K562 (cell line): Measurements from ENCODE around the gene GFRA1. TPM values are rescaled to one million over a fixed set of nuclear protein-coding genes. Genes with fewer than 3 reads are reported as not detected.

Source experiments
- ATAC-seq: fragments of 200-7000 bp; cut with Tn5 transposase; 3 replicates; pipeline ENCODE4 v1.9.1; 2020; ENCODE audit warnings: moderate library complexity
- BruUV-seq: library from RNA; stranded (reverse); fragments of 400-500 nt; replicated peaks from 2 replicates; lab custom pipeline; 2021; lab: Mats Ljungman, UMichigan
- CTCF ChIA-PET: fragments of 300-600 bp; formaldehyde crosslinking; extraction: SDS; loops from one replicate; lab custom pipeline; 2021; ENCODE audit warnings: low intra/inter-chr PET ratio; lab: Yijun Ruan, JAX
- POLR2A ChIA-PET: fragments of 300-600, 350-650 bp; sonication (Branson Sonifier 250); formaldehyde crosslinking; extraction: SDS; loops from one replicate; lab custom pipeline; 2021; ENCODE audit warnings: antibody characterized with exemption, inconsistent platforms; lab: Yijun Ruan, JAX
- DNase-seq, 4 experiments: peaks; one replicate each; pipeline versions ENCODE4 v3.0.0 to v3.0.0-alpha.2; 2011 to 2018; ENCODE audit warnings: low spot score in 3 of 4, mixed read lengths in 3 of 4; ENCODE audit errors: extremely low read depth in 1 of 4
- FAIRE-seq: peaks from 2 replicates; lab custom pipeline; 2011; peaks lifted over from hg19 to GRCh38; lab: Jason Lieb, UNC
- H2AFZ ChIP-seq: 2 replicates; pipeline ENCODE4 v1.6.0; 2011; ENCODE audit warnings: low read depth, low read length, control low read depth, inconsistent platforms
- H3K27ac ChIP-seq: fragments of 200-600 bp; 3 replicates; pipeline ENCODE4 v1.8.0; 2011; ENCODE audit warnings: low read depth, mild to moderate bottlenecking, control low read depth, inconsistent platforms, low read length, moderate library complexity, mixed read lengths; ENCODE audit errors: extremely low read depth
- H3K27me3 ChIP-seq, 2 experiments: fragments of 300-600 bp in 1 of 2; 2 replicates in 1 of 2; 3 replicates in 1 of 2; pipeline versions ENCODE4 v1.6.0 to v1.8.0; 2011; ENCODE audit warnings: inconsistent platforms in 2 of 2, low read length in 2 of 2, mild to moderate bottlenecking in 1 of 2, mixed read lengths in 1 of 2, moderate library complexity in 1 of 2; ENCODE audit not compliant: control insufficient read depth in 2 of 2, insufficient read depth in 2 of 2
- H3K36me3 ChIP-seq: fragments of 300-600 bp; 3 replicates; pipeline ENCODE4 v1.8.0; 2011; ENCODE audit warnings: mild to moderate bottlenecking, low read length, inconsistent platforms; ENCODE audit not compliant: control insufficient read depth, insufficient read depth
- H3K4me1 ChIP-seq, 2 experiments: fragments of 200-600 bp in 1 of 2; replicated peaks in 1 of 2; 2 replicates in 1 of 2; 3 replicates in 1 of 2; pipeline versions ENCODE4 v1.5.1 to v1.8.0; 2011; ENCODE audit warnings: inconsistent platforms in 2 of 2, low read length in 2 of 2, mild to moderate bottlenecking in 1 of 2, mixed read lengths in 1 of 2, moderate library complexity in 1 of 2; ENCODE audit not compliant: control insufficient read depth in 2 of 2, insufficient read depth in 2 of 2
- H3K4me2 ChIP-seq: 2 replicates; pipeline ENCODE4 v1.6.1; 2011; ENCODE audit warnings: low read length, control low read depth, inconsistent platforms, mixed read lengths; ENCODE audit not compliant: insufficient read depth
- H3K4me3 ChIP-seq: fragments of 200-600 bp; sonication (generic), shearing (Covaris generic); 2 replicates; pipeline ENCODE4 v1.5.1; 2016; ENCODE audit warnings: control low read depth, inconsistent platforms
- H3K79me2 ChIP-seq: fragments of 200-600 bp; 3 replicates; pipeline ENCODE4 v1.8.0; 2011; ENCODE audit warnings: low read length, inconsistent platforms; ENCODE audit not compliant: control insufficient read depth, insufficient read depth
- H3K9ac ChIP-seq, 2 experiments: 2 replicates each; pipeline versions ENCODE4 v1.6.0 to v1.6.1; 2011; ENCODE audit warnings: low read depth in 2 of 2, low read length in 2 of 2, control low read depth in 1 of 2, inconsistent platforms in 1 of 2, mild to moderate bottlenecking in 1 of 2, mixed read lengths in 1 of 2; ENCODE audit not compliant: insufficient read depth in 1 of 2
- H3K9me1 ChIP-seq: one replicate; pipeline ENCODE4 v1.6.0; 2011; ENCODE audit warnings: inconsistent platforms, mild to moderate bottlenecking, low read length, moderate library complexity; ENCODE audit not compliant: control insufficient read depth, insufficient read depth
- H3K9me3 ChIP-seq: replicated peaks from 2 replicates; pipeline ENCODE4 v1.5.1; 2011; ENCODE audit warnings: low read depth, low read length, inconsistent platforms; ENCODE audit not compliant: control insufficient read depth, insufficient read depth
- H4K20me1 ChIP-seq: replicated peaks from 2 replicates; pipeline ENCODE4 v1.6.1; 2011; ENCODE audit warnings: low read length, inconsistent platforms, mixed read lengths; ENCODE audit not compliant: control insufficient read depth, insufficient read depth
- ELK1 ChIP-seq: sonication (generic); formaldehyde crosslinking; IDR thresholded peaks from 2 replicates; pipeline ENCODE4 v1.8.1; 2022; ENCODE audit warnings: missing genetic modification reagents
- MYC ChIP-seq, 2 experiments: fragments of 250-450 bp in 1 of 2; sonication (Bioruptor Pico) in 1 of 2; IDR thresholded peaks; 2 replicates each; pipeline versions ENCODE4 v1.5.1 to v1.6.1; 2012 to 2021; ENCODE audit warnings: low read depth in 2 of 2, borderline replicate concordance in 1 of 2, improper control_type of control experiment in 1 of 2, low read length in 1 of 2, mild to moderate bottlenecking in 1 of 2, moderate library complexity in 1 of 2
- TEAD2 ChIP-seq: fragments of 450-650 bp; IDR thresholded peaks from 2 replicates; pipeline ENCODE4 v1.6.1; 2016; ENCODE audit warnings: missing genetic modification characterization, control low read depth, missing compliant biosample characterization
- TEAD4 ChIP-seq, 2 experiments: sonication (generic) in 1 of 2; formaldehyde crosslinking in 1 of 2; IDR thresholded peaks; 2 replicates each; pipeline versions ENCODE4 v1.6.1 to v1.8.0; 2012 to 2022; ENCODE audit warnings: borderline replicate concordance in 1 of 2, inconsistent platforms in 1 of 2, low read length in 1 of 2, mild to moderate bottlenecking in 1 of 2, missing genetic modification reagents in 1 of 2
- THAP12 ChIP-seq: fragments of 250-450 bp; sonication (Bioruptor Pico); IDR thresholded peaks from 2 replicates; pipeline ENCODE4 v1.9.0; 2021; ENCODE audit warnings: mild to moderate bottlenecking, inconsistent platforms
- ZFP30 ChIP-seq: fragments of 250-450 bp; sonication (Bioruptor Pico); IDR thresholded peaks from 2 replicates; pipeline ENCODE4 v1.8.0; 2022; ENCODE audit warnings: moderate library complexity, mild to moderate bottlenecking, inconsistent platforms, borderline replicate concordance
- WGBS: fragments of 100-300 bp; shearing (Covaris generic); methylation state at CpG from one replicate; pipeline ENCODE4 v1.1.6; 2016; ENCODE audit warnings: low coverage, mixed read lengths; ENCODE audit not compliant: insufficient coverage; ENCODE audit errors: missing lambda C conversion rate; 5-methylcytosine and 5-hydroxymethylcytosine counted together
- in situ Hi-C: fragments of 300-500 bp; cut with MboI; formaldehyde crosslinking; loops from 4 replicates; pipeline ENCODE4 v1.15.0; 2018; ENCODE audit warnings: inconsistent platforms, mixed read lengths
- intact Hi-C: fragments of 100-400 bp; cut with micrococcal nuclease; formaldehyde crosslinking; loops from 2 replicates; pipeline ENCODE4 v1.14.2; 2022
- polyA plus RNA-seq, 8 experiments: library from polyadenylated mRNA; depleted of rRNA in 4 of 8; stranded (reverse) in 5 of 8; unstranded in 3 of 8; fragments of >200 nt; fragmentation: Nextera tagmentation in 2 of 8; fragmentation: Illumina TruSeq in 1 of 8; extraction: Ambion mirVana in 2 of 8; extraction: Trizol in 1 of 8; gene quantifications; 2 replicates each; pipeline versions ENCODE4 v1.2.1 to v1.2.3, GENCODE V29; 2011 to 2014; ENCODE audit warnings: inconsistent platforms in 1 of 8, missing spikeins in 1 of 8
- total RNA-seq, 7 experiments: library from RNA; depleted of rRNA in 6 of 7; stranded (reverse); fragments of >200 nt in 6 of 7; fragmentation: Illumina TruSeq in 2 of 7; extraction: Trizol in 2 of 7; gene quantifications; 2 replicates each; pipeline versions ENCODE4 v1.2.1 to v1.2.3, GENCODE V29; 2011 to 2021; ENCODE audit warnings: low replicate concordance in 1 of 7

Gene GFRA1
- total and polyA plus RNA-seq, 9 of the 15 experiments (the other 6 are each of a cell fraction or from before 2014, with no cell fraction given), result 0.04 TPM; not detected in 8

GRCh38 chr10:116260599-116260998 lies 12.4 kb downstream of the GFRA1 start:
- no peaks in the 10 kb centered on the region for H4K20me1 ChIP-seq
- no peaks in the 10 kb centered on the region for H3K9me1 ChIP-seq
- DNase-seq (no peak), ATAC-seq (no peak), FAIRE-seq (no peak)
- no peak overlapping the region for H3K27ac ChIP-seq
- H3K4me2 ChIP-seq, result no peak overlapping the region
- no peaks in the 10 kb centered on the region for H3K79me2 ChIP-seq
- H3K27me3 ChIP-seq, result no peaks in the 10 kb centered on the region
- no peak overlapping the region for H3K9ac ChIP-seq
- intact Hi-C loops, result no loop called here
- CTCF ChIA-PET, result no interaction called here
- TF ChIP-seq ELK1 (CRISPR knock-in tag), result no peak
- no peak for TF ChIP-seq TEAD4 (IDR thresholded peaks at IDR 0.05; ENCODE audit: low read length)
- no peak for TF ChIP-seq TEAD4 (CRISPR knock-in tag; IDR thresholded peaks at IDR 0.05; ENCODE audit: borderline replicate concordance)
- no peak for TF ChIP-seq ZFP30 (CRISPR knock-in tag)
- no peak for TF ChIP-seq THAP12
- TF ChIP-seq TEAD2, result no peak
- no peak for TF ChIP-seq MYC (IDR thresholded peaks at IDR 0.05; ENCODE audit: low read depth, low read length)
- TF ChIP-seq MYC (CRISPR knock-in tag; IDR thresholded peaks at IDR 0.05; ENCODE audit: borderline replicate concordance, low read depth), result no peak
- TF ChIP-seq, all 486 proteins: peak for 0
- Histone ChIP-seq H3K36me3 (no peaks in the 10 kb centered on the region), H3K4me1 (no peaks in the 10 kb centered on the region), H2AFZ (no peak overlapping the region), H3K9me3 (no peaks in the 10 kb centered on the region), H3K4me3 (no peak overlapping the region)
- WGBS, result 0% methylated on average over 2 of the region's 2 CpGs
- POLR2A ChIA-PET, result interaction anchor here (0.7 kb wide), 1 partner anchor 197 kb away, joined by 3 read pairs; no protein-coding TSS in a partner anchor
- in situ Hi-C loops, result no loop called here
- no TSS peak for BruUV-seq
